ENCODE results near the gene HVCN1.

HVCN1 gene

GRCh38 chr12:110677206-110677911 is 11.6 kb downstream of the HVCN1 start:
- ATAC-seq, result no peak
- TF ChIP-seq ZFP3 (CRISPR knock-in tag; IDR thresholded peaks at IDR 0.05), result no peak
- no peak for TF ChIP-seq CSRNP3 (CRISPR knock-in tag; IDR thresholded peaks at IDR 0.05)
- TF ChIP-seq, protein P1, sequence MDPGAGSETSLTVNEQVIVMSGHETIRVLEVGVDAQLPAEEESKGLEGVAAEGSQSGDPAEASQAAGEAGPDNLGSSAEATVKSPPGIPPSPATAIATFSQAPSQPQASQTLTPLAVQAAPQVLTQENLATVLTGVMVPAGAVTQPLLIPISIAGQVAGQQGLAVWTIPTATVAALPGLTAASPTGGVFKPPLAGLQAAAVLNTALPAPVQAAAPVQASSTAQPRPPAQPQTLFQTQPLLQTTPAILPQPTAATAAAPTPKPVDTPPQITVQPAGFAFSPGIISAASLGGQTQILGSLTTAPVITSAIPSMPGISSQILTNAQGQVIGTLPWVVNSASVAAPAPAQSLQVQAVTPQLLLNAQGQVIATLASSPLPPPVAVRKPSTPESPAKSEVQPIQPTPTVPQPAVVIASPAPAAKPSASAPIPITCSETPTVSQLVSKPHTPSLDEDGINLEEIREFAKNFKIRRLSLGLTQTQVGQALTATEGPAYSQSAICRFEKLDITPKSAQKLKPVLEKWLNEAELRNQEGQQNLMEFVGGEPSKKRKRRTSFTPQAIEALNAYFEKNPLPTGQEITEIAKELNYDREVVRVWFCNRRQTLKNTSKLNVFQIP (CRISPR knock-in tag; IDR thresholded peaks at IDR 0.05; ENCODE audit: borderline replicate concordance, low read depth), result no peak
- no peak for TF ChIP-seq ZFP30 (CRISPR knock-in tag; IDR thresholded peaks at IDR 0.05)
- TF ChIP-seq ZNF565 (CRISPR knock-in tag; conservative IDR thresholded peaks at IDR 0.05; ENCODE audit: low read depth), result no peak
- TF ChIP-seq SNAI2 (CRISPR knock-in tag; IDR thresholded peaks at IDR 0.05), result no peak
- TF ChIP-seq ZNF70 (CRISPR knock-in tag; IDR thresholded peaks at IDR 0.05), result no peak
- TF ChIP-seq ESRRG (CRISPR knock-in tag; IDR thresholded peaks at IDR 0.05), result no peak
- no peak for TF ChIP-seq CSDC2 (CRISPR knock-in tag; IDR thresholded peaks at IDR 0.05)
- TF ChIP-seq PPARA (CRISPR knock-in tag; IDR thresholded peaks at IDR 0.05; ENCODE audit: borderline replicate concordance), result no peak
- no peak for TF ChIP-seq CREB5 (CRISPR knock-in tag; IDR thresholded peaks at IDR 0.05; ENCODE audit: low read depth)
- no peak for TF ChIP-seq BACH2 (CRISPR knock-in tag; IDR thresholded peaks at IDR 0.05; ENCODE audit: borderline replicate concordance)
- no peak for TF ChIP-seq GLIS3 (CRISPR knock-in tag; IDR thresholded peaks at IDR 0.05)
- TF ChIP-seq ARNTL (CRISPR knock-in tag; IDR thresholded peaks at IDR 0.05; ENCODE audit: borderline replicate concordance, low read depth), result no peak
- no peak for TF ChIP-seq ZNF8 (CRISPR knock-in tag; IDR thresholded peaks at IDR 0.05)
- no peak for TF ChIP-seq ZC3H10 (CRISPR knock-in tag; IDR thresholded peaks at IDR 0.05)
- TF ChIP-seq TSHZ2 (CRISPR knock-in tag; IDR thresholded peaks at IDR 0.05), result no peak
- no peak for TF ChIP-seq PATZ1 (CRISPR knock-in tag; IDR thresholded peaks at IDR 0.05; ENCODE audit: borderline replicate concordance)
- TF ChIP-seq TOX (CRISPR knock-in tag; IDR thresholded peaks at IDR 0.05; ENCODE audit: borderline replicate concordance), result no peak
- TF ChIP-seq ISL1 (CRISPR knock-in tag; IDR thresholded peaks at IDR 0.05), result no peak

GRCh38 chr12:110676171-110676570 is 12.7 kb downstream of the HVCN1 start:
- TF ChIP-seq ESRRG (CRISPR knock-in tag; IDR thresholded peaks at IDR 0.05), result no peak
- no peak for TF ChIP-seq ZFP3 (CRISPR knock-in tag; IDR thresholded peaks at IDR 0.05)
- TF ChIP-seq ZNF70 (CRISPR knock-in tag; IDR thresholded peaks at IDR 0.05), result no peak
- no peak for TF ChIP-seq CSRNP3 (CRISPR knock-in tag; IDR thresholded peaks at IDR 0.05)
- TF ChIP-seq GLIS3 (CRISPR knock-in tag; IDR thresholded peaks at IDR 0.05), result no peak
- TF ChIP-seq PATZ1 (CRISPR knock-in tag; IDR thresholded peaks at IDR 0.05; ENCODE audit: borderline replicate concordance), result no peak
- TF ChIP-seq, protein P1 (CRISPR knock-in tag; IDR thresholded peaks at IDR 0.05; ENCODE audit: borderline replicate concordance, low read depth), result no peak
- TF ChIP-seq ZNF8 (CRISPR knock-in tag; IDR thresholded peaks at IDR 0.05), result no peak
- no peak for ATAC-seq

Measured in SK-N-SH treated with all-trans-retinoic acid at 6 μM for 48 hours (cell line).